HEK293 (cell line): ENCODE data around the gene HEG1.

Experiments
- CTCF ChIA-PET: fragments of 350-600 bp; formaldehyde crosslinking; extraction: SDS; loops from one replicate; lab custom pipeline; 2021; ENCODE audit warnings: antibody characterized with exemption; lab: Yijun Ruan, JAX
- POLR2A ChIA-PET: fragments of 300-600 bp; formaldehyde crosslinking; extraction: SDS; loops from one replicate; lab custom pipeline; 2020; ENCODE audit warnings: antibody characterized with exemption, inconsistent platforms; lab: Yijun Ruan, JAX
- H3K27ac ChIP-seq: fragments of 200-500 bp; sonication (Bioruptor generic); 2 replicates; pipeline ENCODE4 v1.5.1; 2014; ENCODE audit warnings: low read depth, low read length, control low read depth, inconsistent platforms; ENCODE audit errors: extremely low read depth
- H3K36me3 ChIP-seq, 2 experiments: fragments of 200-500 bp in 1 of 2; sonication (Bioruptor generic) in 1 of 2; 1 replicate in 1 of 2; 2 replicates in 1 of 2; pipeline ENCODE4 v1.5.1; 2014 to 2017; ENCODE audit warnings: inconsistent platforms in 2 of 2, low read length in 2 of 2; ENCODE audit not compliant: control insufficient read depth in 2 of 2, insufficient read depth in 1 of 2
- H3K4me1 ChIP-seq: fragments of 200-500 bp; sonication (Bioruptor generic); 2 replicates; pipeline ENCODE4 v1.5.1; 2014; ENCODE audit warnings: mild to moderate bottlenecking, low read length, inconsistent platforms; ENCODE audit not compliant: control insufficient read depth, insufficient read depth
- H3K4me3 ChIP-seq: 2 replicates; pipeline ENCODE4 v1.5.1; 2011; ENCODE audit warnings: low read depth, mild to moderate bottlenecking, control low read depth, low read length, moderate library complexity
- H3K9me3 ChIP-seq: fragments of 200-500 bp; sonication (Bioruptor generic); 2 replicates; pipeline ENCODE4 v1.5.1; 2014; ENCODE audit warnings: low read depth, low read length, inconsistent platforms; ENCODE audit not compliant: control insufficient read depth, insufficient read depth
- BCL11B ChIP-seq: fragments of 450-650 bp; formaldehyde crosslinking; IDR thresholded peaks from 2 replicates; pipeline ENCODE4 v1.5.1; 2016; ENCODE audit warnings: low read depth, missing biosample characterization, missing genetic modification characterization
- FEZF1 ChIP-seq: fragments of 450-650 bp; formaldehyde crosslinking; IDR thresholded peaks from 2 replicates; pipeline ENCODE4 v1.5.1; 2016; ENCODE audit warnings: missing biosample characterization, missing genetic modification characterization
- INSM2 ChIP-seq: fragments of 450-650 bp; formaldehyde crosslinking; IDR thresholded peaks from 2 replicates; pipeline ENCODE4 v1.5.1; 2016; ENCODE audit warnings: missing biosample characterization, missing genetic modification characterization
- KLF8 ChIP-seq: fragments of 450-650 bp; formaldehyde crosslinking; IDR thresholded peaks from 2 replicates; pipeline ENCODE4 v1.5.1; 2016; ENCODE audit warnings: missing biosample characterization, missing genetic modification characterization
- PRDM2 ChIP-seq: fragments of 450-650 bp; formaldehyde crosslinking; IDR thresholded peaks from 2 replicates; pipeline ENCODE4 v1.5.1; 2016; ENCODE audit warnings: missing biosample characterization, missing genetic modification characterization, borderline replicate concordance
- PRDM4 ChIP-seq: fragments of 450-650 bp; formaldehyde crosslinking; IDR thresholded peaks from 2 replicates; pipeline ENCODE4 v1.5.1; 2017; ENCODE audit warnings: missing biosample characterization, missing genetic modification characterization
- SETDB1 ChIP-seq: IDR thresholded peaks from one replicate; pipeline ENCODE4 v1.6.1; 2017; ENCODE audit warnings: mild to moderate bottlenecking, low read length, moderate library complexity, mixed read lengths; ENCODE audit not compliant: insufficient read length
- ZBTB10 ChIP-seq: fragments of 450-650 bp; formaldehyde crosslinking; IDR thresholded peaks from 2 replicates; pipeline ENCODE4 v1.5.1; 2016; ENCODE audit warnings: missing biosample characterization, missing genetic modification characterization
- ZBTB17 ChIP-seq: fragments of 450-650 bp; formaldehyde crosslinking; IDR thresholded peaks from 2 replicates; pipeline ENCODE4 v1.5.1; 2016; ENCODE audit warnings: missing biosample characterization, missing genetic modification characterization
- ZNF112 ChIP-seq: fragments of 450-650 bp; formaldehyde crosslinking; IDR thresholded peaks from 2 replicates; pipeline ENCODE4 v1.5.0; 2017; ENCODE audit warnings: missing biosample characterization, missing genetic modification characterization
- ZNF114 ChIP-seq: fragments of 450-650 bp; formaldehyde crosslinking; IDR thresholded peaks from 2 replicates; pipeline ENCODE4 v1.5.0; 2017; ENCODE audit warnings: missing biosample characterization, missing genetic modification characterization
- ZNF146 ChIP-seq: fragments of 450-650 bp; formaldehyde crosslinking; IDR thresholded peaks from 2 replicates; pipeline ENCODE4 v1.5.1; 2016; ENCODE audit warnings: missing biosample characterization, missing genetic modification characterization
- ZNF155 ChIP-seq: fragments of 450-650 bp; formaldehyde crosslinking; IDR thresholded peaks from 2 replicates; pipeline ENCODE4 v1.5.1; 2016; ENCODE audit warnings: missing biosample characterization, missing genetic modification characterization
- ZNF157 ChIP-seq: fragments of 450-650 bp; formaldehyde crosslinking; IDR thresholded peaks from 2 replicates; pipeline ENCODE4 v1.5.1; 2016; ENCODE audit warnings: missing biosample characterization, missing genetic modification characterization
- ZNF324 ChIP-seq: fragments of 450-650 bp; formaldehyde crosslinking; IDR thresholded peaks from 2 replicates; pipeline ENCODE4 v1.5.1; 2016; ENCODE audit warnings: missing biosample characterization, missing genetic modification characterization
- ZNF449 ChIP-seq: fragments of 450-650 bp; formaldehyde crosslinking; IDR thresholded peaks from 2 replicates; pipeline ENCODE4 v1.5.1; 2017; ENCODE audit warnings: missing biosample characterization, mild to moderate bottlenecking, missing genetic modification characterization, moderate library complexity
- ZNF513 ChIP-seq: fragments of 450-650 bp; IDR thresholded peaks from 2 replicates; pipeline ENCODE4 v1.5.1; 2018; ENCODE audit warnings: missing biosample characterization, missing genetic modification characterization
- ZNF585B ChIP-seq: fragments of 450-650 bp; formaldehyde crosslinking; IDR thresholded peaks from 2 replicates; pipeline ENCODE4 v1.5.1; 2016; ENCODE audit warnings: missing biosample characterization, missing genetic modification characterization
- ZNF596 ChIP-seq: fragments of 450-650 bp; IDR thresholded peaks from 2 replicates; pipeline ENCODE4 v1.5.0; 2018; ENCODE audit warnings: missing biosample characterization, mild to moderate bottlenecking, missing genetic modification characterization, moderate library complexity
- ZNF664 ChIP-seq: fragments of 450-650 bp; formaldehyde crosslinking; IDR thresholded peaks from 2 replicates; pipeline ENCODE4 v1.5.1; 2016; ENCODE audit warnings: missing biosample characterization, missing genetic modification characterization

Gene HEG1

GRCh38 chr3:124937049-124937448 lies 118.7 kb downstream of the HEG1 start (continued):
- TF ChIP-seq PRDM4 (tag by site-specific recombination), result no peak
- no peak for TF ChIP-seq BCL11B (tag by site-specific recombination)
- TF ChIP-seq SETDB1, result no peak
- no peak for TF ChIP-seq PRDM2
- no peak for TF ChIP-seq ZNF449
- no peak for TF ChIP-seq INSM2 (tag by site-specific recombination)
- TF ChIP-seq ZNF664 (tag by site-specific recombination), result no peak

- POLR2A ChIA-PET, result no interaction called here
- Histone ChIP-seq H3K27ac (no peak overlapping the region), H3K36me3 (no peaks in the 10 kb centered on the region), H3K4me1 (no peaks in the 10 kb centered on the region), H3K4me3 (no peak overlapping the region), H3K9me3 (no peaks in the 10 kb centered on the region)
- CTCF ChIA-PET, result interaction anchor here (0.6 to 1.3 kb wide), 4 partner anchors 175 to 649 kb away, joined by 3 to 4 read pairs (median 3); no protein-coding TSS in a partner anchor
- no peak for TF ChIP-seq ZNF155 (tag by site-specific recombination)
- no peak for TF ChIP-seq ZNF146 (tag by site-specific recombination)
- TF ChIP-seq ZNF596 (tag by site-specific recombination), result no peak
- TF ChIP-seq ZBTB10 (tag by site-specific recombination), result no peak
- TF ChIP-seq ZNF157, result no peak
- no peak for TF ChIP-seq ZNF112 (tag by site-specific recombination)
- TF ChIP-seq ZNF114 (tag by site-specific recombination), result no peak
- TF ChIP-seq ZNF324 (tag by site-specific recombination), result no peak
- TF ChIP-seq SETDB1, result no peak
- no peak for TF ChIP-seq ZNF513 (tag by site-specific recombination)
- TF ChIP-seq KLF8, result no peak
- no peak for TF ChIP-seq FEZF1 (tag by site-specific recombination)
- no peak for TF ChIP-seq ZNF585B
- no peak for TF ChIP-seq ZBTB17 (tag by site-specific recombination)
Measured at GRCh38 chr3:124935794-124936542, 119.8 kb downstream of the HEG1 start.
